ENCODE results near the gene DEFB131B.
"Not testable (repeated sequence)": the region's sequence is repeated elsewhere in the genome, so short reads cannot be mapped to it uniquely, and the experiment has no call there.

- TF ChIP-seq, protein P1, sequence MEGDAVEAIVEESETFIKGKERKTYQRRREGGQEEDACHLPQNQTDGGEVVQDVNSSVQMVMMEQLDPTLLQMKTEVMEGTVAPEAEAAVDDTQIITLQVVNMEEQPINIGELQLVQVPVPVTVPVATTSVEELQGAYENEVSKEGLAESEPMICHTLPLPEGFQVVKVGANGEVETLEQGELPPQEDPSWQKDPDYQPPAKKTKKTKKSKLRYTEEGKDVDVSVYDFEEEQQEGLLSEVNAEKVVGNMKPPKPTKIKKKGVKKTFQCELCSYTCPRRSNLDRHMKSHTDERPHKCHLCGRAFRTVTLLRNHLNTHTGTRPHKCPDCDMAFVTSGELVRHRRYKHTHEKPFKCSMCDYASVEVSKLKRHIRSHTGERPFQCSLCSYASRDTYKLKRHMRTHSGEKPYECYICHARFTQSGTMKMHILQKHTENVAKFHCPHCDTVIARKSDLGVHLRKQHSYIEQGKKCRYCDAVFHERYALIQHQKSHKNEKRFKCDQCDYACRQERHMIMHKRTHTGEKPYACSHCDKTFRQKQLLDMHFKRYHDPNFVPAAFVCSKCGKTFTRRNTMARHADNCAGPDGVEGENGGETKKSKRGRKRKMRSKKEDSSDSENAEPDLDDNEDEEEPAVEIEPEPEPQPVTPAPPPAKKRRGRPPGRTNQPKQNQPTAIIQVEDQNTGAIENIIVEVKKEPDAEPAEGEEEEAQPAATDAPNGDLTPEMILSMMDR (conservative IDR thresholded peaks at IDR 0.05): not testable (repeated sequence)
- TF ChIP-seq EZH2 (IDR thresholded peaks at IDR 0.05; ENCODE audit: low read depth): not testable (repeated sequence)
Measured at GRCh38 chr11:71855880-71856279, 22.4 kb upstream of the DEFB131B start.
